ENCODE data around the gene DNAJB5.
"Not testable (repeated sequence)": the region's sequence is repeated elsewhere in the genome, so short reads cannot be mapped to it uniquely, and the experiment has no call there.

Gene DNAJB5

GRCh38 chr9:35004299-35004698 lies 14.8 kb downstream of the DNAJB5 start:
- not testable (repeated sequence) for H3K4me3 Mint-ChIP-seq; DNase-seq (ENCODE audit: low spot score in 2 of 2); H3K36me3 Mint-ChIP-seq; H3K9me3 Mint-ChIP-seq; ATAC-seq; H3K27ac Mint-ChIP-seq
- H3K4me1 Mint-ChIP-seq, result peaks cover 16% of the 10 kb centered on the region

- Mint-ChIP-seq H3K36me3 (peaks cover 32% of the 10 kb centered on the region), H3K9me3 (peaks cover 13% of the 10 kb centered on the region), H3K4me3 (no peak overlapping the region), H3K4me1 (no peaks in the 10 kb centered on the region), H3K27ac (no peak overlapping the region)
- ATAC-seq (no peak), DNase-seq (ENCODE audit: low spot score in 2 of 2) (no peak)
Observed at GRCh38 chr9:35010351-35010958, 20.9 kb downstream of the DNAJB5 start.

GRCh38 chr9:35014517-35014916 lies 25.0 kb downstream of the DNAJB5 start:
- DNase-seq (ENCODE audit: low spot score in 2 of 2), result no peak
- Mint-ChIP-seq H3K36me3 (peaks cover 31% of the 10 kb centered on the region), H3K4me3 (no peak overlapping the region), H3K4me1 (no peaks in the 10 kb centered on the region), H3K9me3 (peaks cover 13% of the 10 kb centered on the region), H3K27ac (no peak overlapping the region)
- ATAC-seq, result no peak

- H3K4me3 Mint-ChIP-seq; DNase-seq (ENCODE audit: low spot score in 2 of 2); ATAC-seq; H3K9me3 Mint-ChIP-seq; H3K27ac Mint-ChIP-seq; H3K36me3 Mint-ChIP-seq; H3K4me1 Mint-ChIP-seq: not testable (repeated sequence)
Observed at GRCh38 chr9:35023443-35023842, 33.9 kb downstream of the DNAJB5 start.

GRCh38 chr9:35026671-35027070 lies 37.1 kb downstream of the DNAJB5 start:
- Mint-ChIP-seq H3K9me3 (no peaks in the 10 kb centered on the region), H3K36me3 (peaks cover 3% of the 10 kb centered on the region), H3K4me3 (no peak overlapping the region), H3K27ac (no peak overlapping the region), H3K4me1 (peaks cover 8% of the 10 kb centered on the region)
- no peak for ATAC-seq
- no peak for DNase-seq (ENCODE audit: low spot score in 2 of 2)

- peaks cover 8% of the 10 kb centered on the region for H3K4me1 Mint-ChIP-seq
- DNase-seq (ENCODE audit: low spot score in 2 of 2) (no peak), ATAC-seq (no peak)
- no peaks in the 10 kb centered on the region for H3K9me3 Mint-ChIP-seq
- H3K27ac Mint-ChIP-seq, result no peak overlapping the region
- no peak overlapping the region for H3K4me3 Mint-ChIP-seq
- H3K36me3 Mint-ChIP-seq, result peaks cover 7% of the 10 kb centered on the region
Observed at GRCh38 chr9:35027374-35027773, 37.8 kb downstream of the DNAJB5 start.

GRCh38 chr9:35027860-35028259 lies 38.3 kb downstream of the DNAJB5 start:
- peaks cover 10% of the 10 kb centered on the region for H3K36me3 Mint-ChIP-seq
- H3K27ac Mint-ChIP-seq, result no peak overlapping the region
- ATAC-seq (no peak), DNase-seq (ENCODE audit: low spot score in 2 of 2) (no peak)
- peaks cover 8% of the 10 kb centered on the region for H3K4me1 Mint-ChIP-seq
- no peaks in the 10 kb centered on the region for H3K9me3 Mint-ChIP-seq
- H3K4me3 Mint-ChIP-seq, result no peak overlapping the region

- Mint-ChIP-seq H3K4me1 (peaks cover 6% of the 10 kb centered on the region), H3K36me3 (peaks cover 10% of the 10 kb centered on the region), H3K4me3 (no peak overlapping the region), H3K27ac (no peak overlapping the region), H3K9me3 (no peaks in the 10 kb centered on the region)
- ATAC-seq (no peak), DNase-seq (ENCODE audit: low spot score in 2 of 2) (no peak)
Observed at GRCh38 chr9:35028341-35028740, 38.8 kb downstream of the DNAJB5 start.

GRCh38 chr9:35029241-35029640 lies 39.7 kb downstream of the DNAJB5 start:
- no peaks in the 10 kb centered on the region for H3K9me3 Mint-ChIP-seq
- no peaks in the 10 kb centered on the region for H3K4me1 Mint-ChIP-seq
- ATAC-seq, result no peak
- H3K36me3 Mint-ChIP-seq, result peaks cover 10% of the 10 kb centered on the region
- no peak for DNase-seq (ENCODE audit: low spot score in 2 of 2)
- no peak overlapping the region for H3K27ac Mint-ChIP-seq
- H3K4me3 Mint-ChIP-seq, result no peak overlapping the region

- H3K9me3 Mint-ChIP-seq, result no peaks in the 10 kb centered on the region
Observed at GRCh38 chr9:35029852-35030251, 40.3 kb downstream of the DNAJB5 start.

GRCh38 chr9:35033101-35033500 lies 43.6 kb downstream of the DNAJB5 start:
- ATAC-seq (no peak), DNase-seq (ENCODE audit: low spot score in 2 of 2) (no peak)
- no peaks in the 10 kb centered on the region for H3K9me3 Mint-ChIP-seq
- H3K27ac Mint-ChIP-seq, result no peak overlapping the region
- H3K4me1 Mint-ChIP-seq, result peaks cover 13% of the 10 kb centered on the region
- H3K36me3 Mint-ChIP-seq, result peaks cover 16% of the 10 kb centered on the region
- H3K4me3 Mint-ChIP-seq, result no peak overlapping the region

More at GRCh38 chr9:35029852-35030251, 40.3 kb downstream of the DNAJB5 start:
- H3K4me3 Mint-ChIP-seq, result no peak overlapping the region
- no peak for DNase-seq (ENCODE audit: low spot score in 2 of 2)
- no peaks in the 10 kb centered on the region for H3K4me1 Mint-ChIP-seq
- H3K36me3 Mint-ChIP-seq, result peaks cover 10% of the 10 kb centered on the region
- no peak for ATAC-seq
- peak overlapping the region; percentile 18 for H3K27ac Mint-ChIP-seq

- peak; percentile 86 for ATAC-seq
- H3K4me1 Mint-ChIP-seq, result peaks cover 13% of the 10 kb centered on the region
- H3K4me3 Mint-ChIP-seq, result peak overlapping the region; percentile 57
- no peaks in the 10 kb centered on the region for H3K9me3 Mint-ChIP-seq
- DNase-seq (ENCODE audit: low spot score in 2 of 2), result peak; percentile 13 to 62
- H3K36me3 Mint-ChIP-seq, result peaks cover 16% of the 10 kb centered on the region
- peak overlapping the region; percentile 87 for H3K27ac Mint-ChIP-seq
Observed at GRCh38 chr9:35035851-35036701, 46.5 kb downstream of the DNAJB5 start.

GRCh38 chr9:35042081-35042604 lies 52.6 kb downstream of the DNAJB5 start:
- Mint-ChIP-seq H3K4me3 (no peak overlapping the region), H3K27ac (no peak overlapping the region), H3K36me3 (peaks cover 27% of the 10 kb centered on the region), H3K9me3 (no peaks in the 10 kb centered on the region), H3K4me1 (peaks cover 6% of the 10 kb centered on the region)
- no peak for ATAC-seq
- no peak for DNase-seq (ENCODE audit: low spot score in 2 of 2)

- DNase-seq (ENCODE audit: low spot score in 2 of 2), result no peak
- Mint-ChIP-seq H3K27ac (no peak overlapping the region), H3K4me1 (peaks cover 6% of the 10 kb centered on the region), H3K4me3 (no peak overlapping the region), H3K36me3 (peaks cover 35% of the 10 kb centered on the region), H3K9me3 (no peaks in the 10 kb centered on the region)
- ATAC-seq, result no peak
Observed at GRCh38 chr9:35042891-35043545, 53.5 kb downstream of the DNAJB5 start.

- ATAC-seq (no peak), DNase-seq (ENCODE audit: low spot score in 2 of 2) (no peak)
- no peak overlapping the region for H3K4me3 Mint-ChIP-seq
- peaks cover 6% of the 10 kb centered on the region for H3K4me1 Mint-ChIP-seq
- no peaks in the 10 kb centered on the region for H3K9me3 Mint-ChIP-seq
- H3K27ac Mint-ChIP-seq, result no peak overlapping the region
- H3K36me3 Mint-ChIP-seq, result peaks cover 45% of the 10 kb centered on the region
Observed at GRCh38 chr9:35044071-35044470, 54.5 kb downstream of the DNAJB5 start.

Data from stimulated activated effector memory CD8-positive, alpha-beta T cell treated with anti-CD3 and anti-CD28 coated beads, Interleukin-12 subunit alpha, Interleukin-12 subunit beta, amount 100 ng/mL, for 72 hours (primary cell).